Large intestine (tissue), 3 donors: ENCODE measurements around the gene AGBL4. TPM values are rescaled to one million over a fixed set of nuclear protein-coding genes. Genes with fewer than 3 reads are reported as not detected.

ENCODE experiments used
- DNase-seq, 2 donors: peaks; one replicate each; pipeline versions ENCODE4 v3.0.0 to v3.0.0-alpha.2; 2013
- H3K27ac ChIP-seq: one replicate; pipeline ENCODE4 v1.5.1; 2013; ENCODE audit warnings: low read length
- H3K27me3 ChIP-seq: 2 replicates; pipeline ENCODE4 v1.6.1; 2013; ENCODE audit warnings: low read length; ENCODE audit not compliant: control insufficient read depth, insufficient read depth
- H3K36me3 ChIP-seq: 2 replicates; pipeline ENCODE4 v1.6.1; 2013; ENCODE audit warnings: low read length; ENCODE audit not compliant: control insufficient read depth, insufficient read depth
- H3K4me1 ChIP-seq: one replicate; pipeline ENCODE4 v1.6.1; 2013; ENCODE audit warnings: low read length; ENCODE audit not compliant: control insufficient read depth, insufficient read depth
- H3K4me3 ChIP-seq: one replicate; pipeline ENCODE4 v1.5.1; 2013; ENCODE audit warnings: low read length
- H3K9me3 ChIP-seq: one replicate; pipeline ENCODE4 v1.6.1; 2013; ENCODE audit warnings: mild to moderate bottlenecking, low read depth, low read length, moderate library complexity; ENCODE audit not compliant: control insufficient read depth
- WGBS: methylation state at CpG from one replicate; pipeline ENCODE4 v1.1.5; 2013; ENCODE audit warnings: low lambda C conversion rate; ENCODE audit not compliant: insufficient coverage; 5-methylcytosine and 5-hydroxymethylcytosine counted together
- polyA plus RNA-seq: library from polyadenylated mRNA; unstranded; fragments of 120-200 nt; gene quantifications from one replicate; pipeline ENCODE4 v1.2.1, GENCODE V29; 2013

Gene AGBL4
- polyA plus RNA-seq, 1 donor, result 0.28 TPM

- WGBS, result no CpG with 5 or more reads among the region's 1 CpG
- Histone ChIP-seq H3K36me3 (no peaks in the 10 kb centered on the region), H3K4me1 (no peaks in the 10 kb centered on the region), H3K9me3 (no peaks in the 10 kb centered on the region), H3K4me3 (no peak overlapping the region), H3K27me3 (no peaks in the 10 kb centered on the region), H3K27ac (no peak overlapping the region)
- no peak for DNase-seq
Observed at GRCh38 chr1:49060766-49061165, 963.0 kb downstream of the AGBL4 start.

GRCh38 chr1:49059087-49059486 is 964.7 kb downstream of the AGBL4 start:
- H3K27ac ChIP-seq, result no peak overlapping the region
- H3K27me3 ChIP-seq, result no peaks in the 10 kb centered on the region
- no peaks in the 10 kb centered on the region for H3K9me3 ChIP-seq
- DNase-seq, result no peak
- WGBS, result no CpG with 5 or more reads among the region's 3 CpGs
- no peak overlapping the region for H3K4me3 ChIP-seq
- no peaks in the 10 kb centered on the region for H3K36me3 ChIP-seq
- no peaks in the 10 kb centered on the region for H3K4me1 ChIP-seq

- no peaks in the 10 kb centered on the region for H3K4me1 ChIP-seq
- H3K27ac ChIP-seq, result no peak overlapping the region
- no peaks in the 10 kb centered on the region for H3K36me3 ChIP-seq
- DNase-seq, result no peak
- 60% methylated on average over 1 of the region's 1 CpG for WGBS
- H3K9me3 ChIP-seq, result no peaks in the 10 kb centered on the region
- no peak overlapping the region for H3K4me3 ChIP-seq
- H3K27me3 ChIP-seq, result no peaks in the 10 kb centered on the region
Observed at GRCh38 chr1:49052102-49052501, 971.7 kb downstream of the AGBL4 start.

- WGBS, result no CpG with 5 or more reads among the region's 2 CpGs
- Histone ChIP-seq H3K9me3 (no peaks in the 10 kb centered on the region), H3K27me3 (no peaks in the 10 kb centered on the region), H3K4me3 (no peak overlapping the region), H3K4me1 (no peaks in the 10 kb centered on the region), H3K36me3 (no peaks in the 10 kb centered on the region), H3K27ac (no peak overlapping the region)
- no peak for DNase-seq
Observed at GRCh38 chr1:49051647-49052046, 972.1 kb downstream of the AGBL4 start.

- Histone ChIP-seq H3K9me3 (no peaks in the 10 kb centered on the region), H3K27me3 (no peaks in the 10 kb centered on the region), H3K27ac (no peak overlapping the region), H3K36me3 (no peaks in the 10 kb centered on the region), H3K4me1 (no peaks in the 10 kb centered on the region), H3K4me3 (no peak overlapping the region)
- no peak for DNase-seq
- whole genome bisulfite sequencing, result 90% methylated on average over 2 of the region's 4 CpGs
Observed at GRCh38 chr1:49050041-49050440, 973.7 kb downstream of the AGBL4 start.

GRCh38 chr1:49048188-49048587 is 975.6 kb downstream of the AGBL4 start:
- Histone ChIP-seq H3K27me3 (no peaks in the 10 kb centered on the region), H3K9me3 (no peaks in the 10 kb centered on the region), H3K36me3 (no peaks in the 10 kb centered on the region), H3K4me1 (no peaks in the 10 kb centered on the region), H3K4me3 (no peak overlapping the region), H3K27ac (no peak overlapping the region)
- WGBS, result no CpG with 5 or more reads among the region's 2 CpGs
- no peak for DNase-seq

- H3K27me3 ChIP-seq, result no peaks in the 10 kb centered on the region
- no peak overlapping the region for H3K4me3 ChIP-seq
- H3K27ac ChIP-seq, result no peak overlapping the region
- no peak for DNase-seq
- no peaks in the 10 kb centered on the region for H3K36me3 ChIP-seq
- no peaks in the 10 kb centered on the region for H3K4me1 ChIP-seq
- H3K9me3 ChIP-seq, result no peaks in the 10 kb centered on the region
Observed at GRCh38 chr1:49046305-49046704, 977.4 kb downstream of the AGBL4 start.

- 100% methylated on average over 1 of the region's 7 CpGs for WGBS
- no peak overlapping the region for H3K27ac ChIP-seq
Observed at GRCh38 chr1:49045371-49045770, 978.4 kb downstream of the AGBL4 start.

GRCh38 chr1:49036700-49037099 is 987.1 kb downstream of the AGBL4 start:
- Histone ChIP-seq H3K4me1 (no peaks in the 10 kb centered on the region), H3K36me3 (no peaks in the 10 kb centered on the region), H3K4me3 (no peak overlapping the region), H3K9me3 (no peaks in the 10 kb centered on the region), H3K27me3 (no peaks in the 10 kb centered on the region), H3K27ac (no peak overlapping the region)
- 86% methylated on average over 4 of the region's 4 CpGs for WGBS
- no peak for DNase-seq

More at GRCh38 chr1:49045371-49045770, 978.4 kb downstream of the AGBL4 start:
- no peaks in the 10 kb centered on the region for H3K27me3 ChIP-seq
- no peaks in the 10 kb centered on the region for H3K4me1 ChIP-seq
- no peaks in the 10 kb centered on the region for H3K36me3 ChIP-seq
- no peaks in the 10 kb centered on the region for H3K9me3 ChIP-seq
- H3K4me3 ChIP-seq, result no peak overlapping the region
- DNase-seq, result no peak

GRCh38 chr1:49028396-49028795 is 995.4 kb downstream of the AGBL4 start:
- Histone ChIP-seq H3K27ac (no peak overlapping the region), H3K36me3 (no peaks in the 10 kb centered on the region), H3K27me3 (no peaks in the 10 kb centered on the region), H3K4me1 (no peaks in the 10 kb centered on the region), H3K4me3 (no peak overlapping the region), H3K9me3 (no peaks in the 10 kb centered on the region)
- no peak for DNase-seq
- WGBS, result no CpG with 5 or more reads among the region's 1 CpG

GRCh38 chr1:49026230-49026811 is 997.4 kb downstream of the AGBL4 start:
- 100% methylated on average over 1 of the region's 1 CpG for WGBS
- Histone ChIP-seq H3K9me3 (no peaks in the 10 kb centered on the region), H3K27me3 (no peaks in the 10 kb centered on the region), H3K36me3 (no peaks in the 10 kb centered on the region), H3K4me1 (no peaks in the 10 kb centered on the region), H3K4me3 (no peak overlapping the region), H3K27ac (no peak overlapping the region)
- no peak for DNase-seq
